HG03521 (cell line): Measurements from ENCODE around the gene MIA3.
"Not testable (repeated sequence)": the region's sequence is repeated elsewhere in the genome, so short reads cannot be mapped to it uniquely, and the experiment has no call there.

Experiments used
- ATAC-seq: cut with Tn5 transposase; IDR thresholded peaks from one replicate; pipeline ENCODE4 v1.9.1; 2021; ENCODE audit warnings: mild to moderate bottlenecking, moderate library complexity; ENCODE audit not compliant: unreplicated experiment

Gene MIA3

DNA sequence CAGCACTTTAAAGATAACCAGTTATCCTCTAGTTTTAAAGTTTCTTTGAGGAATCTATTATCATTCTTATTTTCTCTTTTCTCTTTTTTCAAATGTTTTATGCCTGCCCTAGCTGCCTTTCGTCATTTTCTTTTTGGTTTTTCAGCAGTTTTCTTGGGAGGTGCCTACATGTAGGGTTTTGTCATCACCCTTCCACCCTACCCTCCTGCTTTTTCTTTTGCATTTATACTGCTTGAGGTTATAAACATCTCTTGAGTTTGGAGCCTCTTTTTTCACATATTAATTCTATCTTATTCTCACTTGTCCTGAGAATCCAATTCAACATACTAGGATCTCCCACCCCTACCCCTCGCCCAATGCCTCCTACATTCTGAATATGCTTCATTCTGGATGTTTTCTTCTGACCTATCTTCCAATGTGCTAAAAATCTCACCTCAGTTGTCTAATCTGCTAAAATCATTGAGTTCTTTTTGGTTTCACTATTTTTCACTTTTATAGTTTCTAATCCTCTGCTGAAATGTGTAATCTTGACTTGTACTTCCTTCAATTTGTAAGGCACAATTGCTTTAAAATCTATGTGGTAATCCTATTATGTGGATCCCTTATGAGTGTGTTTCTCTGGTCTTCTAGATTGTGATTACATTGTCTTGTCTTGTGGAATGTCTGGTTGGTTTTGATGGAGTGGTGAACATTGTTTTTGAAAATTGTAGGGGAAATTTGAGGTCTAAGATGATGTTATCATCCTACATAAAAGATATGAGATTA lies 38.7 kb downstream of the MIA3 start:
- no peak for ATAC-seq

DNA sequence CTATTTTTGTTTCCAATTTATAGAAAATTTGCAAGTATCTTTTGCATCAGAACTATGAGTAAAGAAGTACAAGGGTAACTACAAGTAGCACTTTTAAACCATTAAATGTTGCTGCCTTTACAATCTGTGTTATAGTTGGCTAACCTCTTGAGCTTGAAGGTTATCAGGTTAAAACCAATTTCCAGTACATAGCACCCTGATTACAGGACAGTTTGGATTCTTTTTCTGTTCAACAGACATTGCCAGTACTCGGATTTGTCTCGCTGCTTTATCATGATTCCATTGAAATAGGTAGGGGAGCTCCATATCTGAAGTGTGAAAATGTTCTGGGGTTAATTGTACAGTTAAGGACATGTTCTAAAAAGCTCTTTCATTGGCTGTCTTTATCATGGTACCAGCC lies 40.0 kb downstream of the MIA3 start:
- no peak for ATAC-seq

DNA sequence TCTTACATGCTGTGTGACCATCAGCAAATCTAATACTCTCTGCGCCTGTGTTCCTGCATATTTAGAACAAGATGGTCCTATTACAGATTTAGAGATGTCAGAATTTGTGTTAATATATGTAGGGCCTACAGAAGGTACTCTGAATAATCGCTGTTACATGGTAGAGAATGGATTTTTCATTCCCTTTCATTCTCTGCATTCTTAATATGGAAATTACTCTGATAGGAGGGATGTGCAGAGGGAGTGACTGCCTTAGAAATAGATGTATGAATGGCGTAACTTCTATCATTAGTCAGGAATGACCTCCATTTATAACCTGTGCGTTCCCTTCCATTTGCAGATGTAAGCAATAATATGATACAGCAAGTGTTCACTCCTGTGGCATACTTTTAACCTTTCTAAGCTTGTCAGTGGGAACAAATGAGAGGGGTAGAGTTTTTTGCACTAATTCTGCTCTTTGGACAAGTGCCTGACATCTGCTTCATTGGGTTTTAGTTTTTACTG lies 45.6 kb downstream of the MIA3 start:
- no peak for ATAC-seq

DNA sequence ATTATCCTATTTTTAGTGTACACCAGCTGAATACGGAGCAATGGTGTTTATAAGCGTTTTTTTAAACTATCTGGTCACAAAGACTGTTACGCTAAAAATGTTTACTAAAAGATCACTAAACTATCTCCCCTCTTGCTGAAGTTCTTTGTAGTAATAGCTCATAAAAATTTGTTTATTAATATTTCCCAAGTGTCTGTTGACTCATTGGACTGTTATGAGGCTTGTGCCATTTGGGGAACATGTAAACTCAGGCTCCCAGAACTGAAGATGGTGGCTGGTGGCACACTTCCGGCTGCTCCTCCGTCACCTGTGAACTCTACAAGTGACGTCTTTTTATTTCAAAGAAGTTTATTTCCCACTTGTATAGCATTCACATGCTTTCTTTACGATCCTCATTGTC lies 48.1 kb downstream of the MIA3 start:
- ATAC-seq = no peak

DNA sequence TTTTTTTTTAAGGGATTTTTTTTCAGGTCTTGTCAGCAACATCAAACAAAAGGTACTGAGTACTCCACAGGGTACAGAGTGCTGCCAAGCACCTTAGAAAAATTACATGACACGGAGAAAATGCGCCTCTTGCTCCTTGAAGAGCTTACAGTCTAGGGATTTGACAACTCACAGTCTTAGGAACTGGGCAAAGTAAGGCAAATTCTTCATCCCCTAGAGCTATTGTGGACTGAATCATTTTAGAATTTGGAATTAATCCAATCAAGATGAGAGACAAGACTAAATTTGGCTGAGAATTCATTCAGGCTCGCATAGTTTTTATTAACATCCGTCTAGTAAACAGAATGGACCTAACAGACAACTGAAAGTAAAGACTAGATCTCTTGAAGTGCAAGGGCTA lies 50.3 kb downstream of the MIA3 start:
- ATAC-seq = not testable (repeated sequence)

DNA sequence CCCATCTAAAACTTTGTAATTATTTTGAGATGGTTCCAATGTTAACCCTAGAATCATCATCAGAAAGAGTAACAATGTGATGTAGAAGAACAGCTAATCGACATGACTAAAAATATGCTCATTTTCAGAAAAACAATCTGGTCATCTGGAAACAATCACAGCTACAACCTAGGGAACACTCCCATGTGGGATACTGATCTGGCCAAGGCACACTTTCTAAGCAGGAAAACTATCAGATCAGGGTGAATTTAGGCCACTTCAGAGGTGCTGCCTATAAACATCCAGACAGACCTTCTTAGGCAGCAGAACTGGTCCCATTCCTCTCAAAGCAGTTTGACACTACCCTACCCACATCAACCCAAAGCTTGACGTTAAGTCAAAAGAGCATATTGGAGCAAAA lies 51.2 kb downstream of the MIA3 start:
- ATAC-seq = not testable (repeated sequence)

DNA sequence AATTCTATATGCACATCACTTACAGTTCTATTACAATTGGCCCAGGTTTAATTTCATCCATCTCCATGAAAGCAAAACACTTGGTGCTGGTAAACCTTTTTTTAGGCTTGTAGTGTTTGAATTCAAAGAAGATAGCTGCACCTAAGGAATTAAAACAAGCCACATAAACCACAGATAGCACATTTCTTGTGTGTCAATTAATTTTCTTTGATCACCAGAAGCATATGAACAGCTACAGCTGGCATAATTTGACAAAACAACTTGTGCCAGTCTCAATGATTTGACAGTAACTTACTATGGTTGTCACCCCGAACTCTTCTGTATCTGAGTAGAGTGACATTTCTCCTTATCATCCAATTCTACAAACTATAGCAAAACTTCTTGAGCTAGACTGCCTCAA lies 52.2 kb downstream of the MIA3 start:
- ATAC-seq = no peak

DNA sequence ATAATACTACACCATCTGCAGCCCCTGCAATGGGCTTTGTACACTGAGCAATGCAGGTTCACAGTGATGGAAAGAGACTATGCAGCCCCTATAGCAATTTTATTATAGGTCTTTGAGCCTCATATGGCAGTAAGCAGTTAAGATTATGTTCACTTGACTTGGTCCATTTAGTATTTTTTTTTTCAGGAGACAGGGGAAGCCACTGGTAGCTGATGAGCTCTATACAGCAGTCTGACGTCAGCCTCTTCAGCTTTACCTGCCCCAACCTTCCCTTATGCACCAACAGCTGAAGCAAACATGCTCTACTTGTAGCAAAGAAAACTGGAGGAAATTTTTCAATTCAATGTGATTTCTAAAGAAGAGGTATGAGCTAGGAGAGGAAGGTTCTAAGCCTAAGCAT lies 62.2 kb downstream of the MIA3 start:
- no peak for ATAC-seq

DNA sequence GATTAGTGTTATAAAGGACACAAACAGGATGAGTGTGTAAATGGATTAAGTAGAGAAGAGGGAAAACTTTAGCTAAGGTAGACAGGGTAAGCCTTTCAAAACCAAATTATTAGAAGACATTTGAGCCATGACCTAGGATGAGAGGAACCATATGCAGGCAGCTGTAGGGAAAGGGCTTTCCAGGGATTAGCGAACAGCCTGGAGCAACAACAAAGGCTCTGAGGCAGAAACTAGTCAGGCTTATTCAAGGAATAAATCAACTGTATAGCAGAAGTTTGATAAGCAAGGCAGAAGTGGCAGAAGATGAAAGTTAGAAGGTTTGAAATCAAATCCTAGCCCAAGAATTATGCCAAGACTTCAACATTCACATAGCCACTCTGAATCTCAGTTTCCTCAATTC lies 73.1 kb downstream of the MIA3 start:
- no peak for ATAC-seq

DNA sequence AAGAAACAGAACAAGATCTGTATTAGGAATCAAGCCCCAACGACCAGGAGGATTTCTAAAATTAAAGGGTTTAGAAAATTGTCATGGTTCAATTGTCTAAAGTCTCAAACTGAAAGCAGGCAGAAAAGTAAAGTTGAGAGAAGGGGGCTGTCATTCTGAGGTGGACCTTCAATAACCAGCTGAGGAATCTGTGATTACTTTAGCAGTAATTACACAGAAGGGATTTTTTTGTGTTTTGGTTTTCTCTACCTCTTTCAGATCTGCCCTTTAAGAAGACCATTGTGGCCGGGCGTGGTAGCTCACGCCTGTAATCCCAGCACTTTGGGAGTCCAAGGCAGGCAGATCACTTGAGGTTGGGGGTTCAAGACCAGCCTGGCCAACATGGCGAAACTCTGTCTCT lies 77.0 kb downstream of the MIA3 start:
- no peak for ATAC-seq

DNA sequence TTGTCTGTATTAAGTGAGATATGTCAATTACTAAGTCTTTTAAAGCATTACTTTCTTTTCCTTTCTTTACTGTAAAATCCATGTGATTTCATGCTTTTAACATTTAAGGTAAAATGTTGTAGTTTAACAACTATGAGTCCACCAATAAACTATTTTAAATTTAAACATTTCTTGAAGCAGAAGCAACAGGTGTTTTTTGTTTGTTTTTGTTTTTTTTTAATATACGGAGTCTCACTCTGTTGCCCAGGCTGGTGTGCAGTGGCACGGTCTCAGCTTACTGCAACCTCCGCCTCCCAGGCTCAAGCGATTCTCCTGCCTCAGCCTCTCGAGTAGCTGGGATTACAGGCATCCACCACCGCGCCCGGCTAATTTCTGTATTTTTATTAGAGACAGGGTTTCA lies 78.8 kb downstream of the MIA3 start:
- ATAC-seq = no peak

DNA sequence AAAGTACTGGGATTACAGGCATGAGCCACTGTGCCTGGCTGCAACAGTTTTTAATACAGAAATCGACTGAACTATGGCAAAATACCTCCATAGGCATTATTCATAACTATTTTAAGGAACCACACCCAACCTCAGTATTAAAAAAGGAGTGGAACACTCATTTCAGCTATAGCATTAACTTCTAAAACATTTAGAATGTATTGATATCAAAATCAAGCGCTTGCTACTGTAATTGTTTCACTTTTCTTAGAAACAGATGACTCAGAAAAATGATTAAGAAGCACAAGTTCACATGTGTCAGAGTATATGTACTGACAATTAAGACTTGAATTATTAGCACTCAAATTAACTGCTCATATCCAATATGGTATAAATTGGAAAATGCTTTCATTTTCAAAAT lies 79.3 kb downstream of the MIA3 start:
- ATAC-seq = no peak

DNA sequence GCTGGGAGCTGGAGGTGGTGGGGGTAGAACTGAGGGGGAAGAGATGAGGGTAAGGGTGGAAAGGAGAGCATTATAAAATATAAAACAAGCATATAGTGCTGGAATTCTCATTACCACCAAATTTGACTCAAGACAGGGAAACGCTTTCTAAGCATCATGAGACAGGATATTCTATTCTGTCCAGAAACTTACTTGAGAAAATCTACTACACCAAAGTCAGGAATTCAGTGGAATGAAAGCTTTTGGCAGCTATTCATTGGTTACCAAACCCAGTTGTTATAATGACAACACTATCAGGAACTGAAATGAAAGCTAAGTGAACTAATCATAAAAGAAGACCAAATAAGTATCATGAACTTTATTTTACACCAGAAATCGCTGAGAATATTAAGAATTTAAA lies 79.9 kb downstream of the MIA3 start:
- ATAC-seq = no peak

DNA sequence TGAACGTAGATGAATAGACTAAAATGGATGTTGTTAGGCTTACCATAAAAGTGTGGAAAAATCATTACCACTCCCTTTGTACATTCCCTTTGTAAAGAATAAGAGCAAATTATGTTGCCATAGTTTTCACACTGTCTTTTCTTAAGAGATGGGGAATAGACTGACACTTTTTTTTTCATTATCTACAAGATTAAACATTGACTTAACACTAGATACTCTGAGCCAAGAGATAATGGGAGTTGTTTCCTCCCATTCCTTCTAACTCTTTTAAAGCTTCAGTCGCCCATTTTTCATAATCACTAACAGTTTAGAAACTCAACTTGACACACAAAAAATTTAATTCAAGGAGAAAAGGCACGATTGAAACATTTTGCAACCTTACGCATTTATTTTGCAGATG lies 84.3 kb downstream of the MIA3 start:
- ATAC-seq = no peak

DNA sequence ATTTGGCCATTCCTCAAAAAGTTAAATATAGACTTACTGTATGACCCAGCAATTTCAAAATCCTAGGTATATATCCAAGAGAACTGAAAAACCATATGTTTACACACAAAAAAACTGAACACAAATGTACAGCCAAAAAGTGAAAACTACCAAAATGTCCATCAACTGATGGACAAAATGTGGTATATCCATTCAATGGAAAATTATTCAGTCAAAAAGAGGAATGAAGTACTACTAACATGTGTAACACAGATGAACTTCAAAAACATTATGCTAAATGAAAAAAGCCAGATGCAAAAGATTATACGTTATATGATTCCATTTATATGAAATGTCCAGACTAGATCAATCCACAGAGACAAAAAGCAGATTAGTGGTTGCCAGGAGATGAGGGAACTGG lies 86.4 kb downstream of the MIA3 start:
- ATAC-seq = no peak

DNA sequence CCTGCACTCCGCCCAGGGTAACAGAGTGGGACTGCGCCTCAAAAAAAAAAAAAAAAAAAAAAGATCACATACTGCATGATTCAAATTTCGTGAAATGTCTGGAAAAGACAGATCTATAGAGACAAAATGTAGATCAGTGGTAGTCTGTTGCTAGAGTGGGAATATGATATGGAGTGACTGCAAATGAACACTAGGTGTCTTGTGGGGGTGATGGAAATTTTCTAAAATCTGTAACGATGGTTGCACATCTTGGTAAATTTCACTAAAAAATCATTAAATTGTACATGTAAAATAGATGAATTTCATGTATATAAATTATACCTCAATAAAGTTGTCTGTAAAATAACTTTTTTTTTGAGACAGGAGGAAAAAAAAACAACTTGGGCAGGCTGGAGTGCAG lies 88.9 kb downstream of the MIA3 start:
- no peak for ATAC-seq

DNA sequence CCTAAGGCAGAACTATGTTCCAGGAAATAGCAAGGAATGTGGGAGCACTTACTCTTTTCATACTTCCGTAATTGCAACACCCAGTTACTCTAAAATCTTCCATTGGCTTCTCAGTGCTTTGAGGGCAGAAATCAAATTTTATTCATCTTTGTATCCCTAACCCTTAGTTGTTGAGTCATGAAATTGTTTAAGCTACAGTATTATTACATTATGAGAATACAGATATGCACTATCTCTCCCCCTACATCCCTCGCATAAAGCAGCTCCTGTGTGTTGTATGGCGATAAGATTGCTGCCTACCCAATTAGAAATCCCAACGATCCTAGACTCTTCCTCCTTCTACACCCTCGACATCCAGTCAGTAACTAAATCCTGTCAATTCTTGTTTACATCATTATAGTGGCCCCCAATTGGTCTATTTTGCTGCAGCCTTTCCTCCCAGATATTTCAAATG lies 91.8 kb downstream of the MIA3 start:
- ATAC-seq = no peak

DNA sequence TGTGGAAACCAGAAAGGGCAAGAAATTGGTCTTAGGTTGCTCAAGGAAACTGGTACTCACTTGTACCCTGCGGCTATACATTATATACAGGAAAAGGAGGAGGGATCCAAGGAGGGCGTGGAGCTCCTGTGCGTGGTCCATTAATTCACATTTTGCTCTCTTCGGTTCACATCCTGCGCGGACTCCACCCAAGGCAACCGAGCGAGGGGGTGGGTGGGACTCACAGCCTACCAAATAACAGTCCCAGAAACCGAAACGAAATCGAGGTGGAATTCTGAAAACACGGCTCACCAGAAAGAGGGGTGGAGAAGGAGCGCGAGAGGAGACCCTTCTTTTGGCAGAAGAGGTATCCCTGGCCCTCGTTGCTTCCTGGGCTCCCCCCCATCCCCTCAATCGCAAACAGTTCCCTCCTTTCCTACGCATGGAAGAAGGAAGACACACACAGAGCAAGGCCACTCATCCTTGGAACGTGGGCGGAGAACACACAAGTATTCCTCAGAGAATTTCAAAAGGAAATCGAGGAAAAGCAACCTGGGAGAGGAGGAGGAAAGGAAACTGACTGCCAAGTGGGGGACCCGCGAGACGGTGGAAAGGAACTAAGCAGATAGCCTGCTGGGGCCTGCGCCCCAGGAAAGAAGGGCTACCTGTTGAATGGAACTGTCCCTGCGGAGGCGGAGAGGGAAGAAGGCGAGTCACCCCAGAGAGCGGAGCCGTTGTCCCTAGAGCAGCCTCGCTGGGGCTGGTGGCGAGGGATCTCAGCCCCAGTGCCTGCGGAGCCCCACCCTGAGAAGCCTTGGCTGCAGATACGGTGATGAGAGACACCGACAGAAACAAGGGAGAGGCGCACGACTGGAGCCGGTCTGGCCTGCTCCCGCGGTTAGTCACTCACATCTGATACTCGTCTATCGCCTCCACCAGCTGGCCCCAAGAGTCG lies 93.7 kb downstream of the MIA3 start:
- peak; percentile 36 for ATAC-seq

DNA sequence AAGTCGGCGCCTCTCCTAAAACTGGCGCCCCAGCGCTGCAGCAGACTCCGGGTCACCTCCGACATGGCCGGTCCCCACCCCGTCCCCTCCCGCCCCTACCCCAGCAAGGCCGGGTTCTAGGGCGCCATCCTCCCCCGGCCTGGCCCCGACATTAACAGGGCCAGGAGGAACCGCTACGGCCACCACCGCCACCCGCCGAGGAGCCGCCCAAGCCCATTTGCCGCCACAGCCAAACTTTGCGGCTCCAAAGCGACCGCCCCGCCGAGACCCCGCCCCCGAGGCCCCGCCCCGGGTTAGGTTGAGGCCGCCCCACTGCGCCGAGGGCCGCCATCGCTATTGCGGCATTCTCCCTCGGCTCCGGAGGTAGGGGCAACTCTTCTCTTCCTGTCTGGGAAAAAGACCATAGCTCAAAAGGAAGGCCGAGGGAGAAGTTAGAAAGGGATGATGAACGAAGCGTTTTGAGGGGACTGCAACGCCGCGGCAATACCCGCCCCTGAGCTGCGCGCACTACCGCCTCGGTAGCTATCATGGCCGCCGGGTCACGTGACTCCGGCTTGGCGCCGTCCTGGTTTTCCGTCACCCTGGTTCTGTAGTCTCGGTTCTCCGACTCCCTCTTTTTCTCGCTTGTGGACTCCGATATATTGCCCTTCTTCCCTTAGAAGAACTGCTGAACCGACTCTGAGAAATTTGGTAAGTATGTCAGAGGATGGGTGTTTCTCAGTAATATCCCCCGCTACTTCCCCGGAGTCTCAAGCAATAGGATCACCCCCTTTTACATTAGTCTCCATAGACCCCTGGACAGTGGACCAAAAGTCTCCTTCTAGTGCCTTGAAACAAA lies 94.6 kb downstream of the MIA3 start, which contains the start of the genes AIDA and BROX:
TSS of gene AIDA (minus strand) at position 239 of the 838 bp plus-strand sequence. CDS start at position 65, 174 bp downstream.
TSS of gene BROX (plus strand) at position 312 of the 838 bp plus-strand sequence. CDS start 3,136 bp downstream, outside the sequence.
- peak; percentile 80 for ATAC-seq

DNA sequence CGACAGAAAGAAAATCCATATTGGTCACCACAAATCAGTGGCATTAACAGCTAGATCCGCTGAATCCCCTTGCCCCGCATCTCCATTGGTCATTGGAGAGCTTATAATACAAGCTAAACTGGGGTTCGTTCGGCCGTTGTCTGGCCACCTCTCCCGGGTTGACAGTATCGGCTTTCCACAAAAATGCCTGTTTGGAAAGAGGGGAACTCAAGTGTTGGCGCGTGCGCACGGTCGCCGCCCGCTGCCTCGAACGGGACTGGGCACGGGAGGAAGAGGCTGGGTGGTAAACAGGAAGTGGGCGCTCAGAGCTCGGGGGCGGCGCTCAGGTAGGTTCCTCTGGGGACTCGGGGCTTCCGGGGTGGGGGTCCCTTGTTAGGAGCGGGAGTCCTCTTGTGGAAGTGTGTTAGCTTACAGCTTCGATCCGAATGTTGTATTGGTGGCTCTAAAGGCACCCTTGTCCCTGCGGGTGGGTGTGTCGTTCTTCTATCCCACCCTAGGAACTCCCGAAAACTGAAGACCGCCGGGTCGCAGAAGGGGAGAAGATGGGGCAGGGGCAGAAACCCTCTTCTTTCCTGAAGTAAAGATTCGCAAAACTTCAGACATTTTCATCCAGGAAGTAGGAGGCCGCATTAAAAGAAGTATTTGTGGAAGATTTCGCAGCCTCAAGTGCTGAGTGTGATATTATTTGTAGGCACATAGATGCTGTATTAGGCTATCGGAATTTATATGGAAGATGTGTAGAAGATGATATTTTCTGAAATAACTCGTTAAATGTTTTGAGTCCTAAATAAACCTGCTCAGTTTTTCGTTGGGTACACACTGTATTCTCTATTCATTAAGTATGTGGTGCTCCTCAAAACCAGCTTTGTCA lies 95.4 kb downstream of the MIA3 start:
- ATAC-seq = peak; percentile 51
